Esophagus mucosa (tissue), 1 donor: ENCODE results near the gene PPP2R5A. TPM values are rescaled to one million over a fixed set of nuclear protein-coding genes. Genes with fewer than 3 reads are reported as not detected.

Experiments
- total RNA-seq: library from RNA; stranded (reverse); gene quantifications from one replicate; pipeline ENCODE4 v1.2.4, GENCODE V29; 2023
- donor health status: DM: yes; HTN: yes; CAD: no.

PPP2R5A gene
- total RNA-seq, 1 donor from 2014 or later = 55.7 TPM

Other genes with a start within 250 kb of the PPP2R5A start
- gene INTS7, start 249.9 kb upstream of the PPP2R5A start, total RNA-seq = 16.8 TPM
- 6.7 TPM for gene DTL, start 249.7 kb upstream of the PPP2R5A start, total RNA-seq
- gene PACC1, start 129.5 kb downstream of the PPP2R5A start, total RNA-seq = 5.7 TPM
- 40.9 TPM for gene NENF, start 147.5 kb downstream of the PPP2R5A start, total RNA-seq